Measurements from ENCODE around the gene LRP5. TPM values are rescaled to one million over a fixed set of nuclear protein-coding genes. Genes with fewer than 3 reads are reported as not detected.

Gene LRP5
- total RNA-seq, 1 experiment from 2014 or later, result 48.8 TPM

GRCh38 chr11:68295271-68295670, 17.1 kb upstream of the LRP5 start:
- ChIA-PET CTCF (interaction anchor here (1.1 to 6.1 kb wide), 2 partner anchors 13 to 37 kb away, joined by 4 to 111 read pairs; no protein-coding TSS in a partner anchor), POLR2A (interaction anchor here (1.3 kb wide), 1 partner anchor 23 kb away, joined by 3 read pairs; the partner anchor contains the start of gene C11orf24)
- TF ChIP-seq, protein P1, sequence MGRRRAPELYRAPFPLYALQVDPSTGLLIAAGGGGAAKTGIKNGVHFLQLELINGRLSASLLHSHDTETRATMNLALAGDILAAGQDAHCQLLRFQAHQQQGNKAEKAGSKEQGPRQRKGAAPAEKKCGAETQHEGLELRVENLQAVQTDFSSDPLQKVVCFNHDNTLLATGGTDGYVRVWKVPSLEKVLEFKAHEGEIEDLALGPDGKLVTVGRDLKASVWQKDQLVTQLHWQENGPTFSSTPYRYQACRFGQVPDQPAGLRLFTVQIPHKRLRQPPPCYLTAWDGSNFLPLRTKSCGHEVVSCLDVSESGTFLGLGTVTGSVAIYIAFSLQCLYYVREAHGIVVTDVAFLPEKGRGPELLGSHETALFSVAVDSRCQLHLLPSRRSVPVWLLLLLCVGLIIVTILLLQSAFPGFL (CRISPR knock-in tag; IDR thresholded peaks at IDR 0.05; ENCODE audit: borderline replicate concordance), result no peak
- TF ChIP-seq GRHL2 (CRISPR knock-in tag; IDR thresholded peaks at IDR 0.05; ENCODE audit: insufficient replicate concordance, severe bottlenecking) (no peak), HMGA2 (CRISPR knock-in tag; IDR thresholded peaks at IDR 0.05) (peak; percentile 97)
- H3K27me3 Mint-ChIP-seq (ENCODE audit: low read depth), result peaks cover 5% of the 10 kb centered on the region; the same call in 1 of the 2 replicates
- peaks cover 3% of the 10 kb centered on the region for H3K36me3 Mint-ChIP-seq
- H3K27ac Mint-ChIP-seq, result no peak overlapping the region
- no peaks in the 10 kb centered on the region for H3K4me1 Mint-ChIP-seq
- no peak for ATAC-seq
- H3K9me3 Mint-ChIP-seq, result peaks cover 4% of the 10 kb centered on the region
- H3K4me3 Mint-ChIP-seq, result no peak overlapping the region
- no peak for DNase-seq (ENCODE audit: low spot score)

GRCh38 chr11:68295940-68296339, 16.5 kb upstream of the LRP5 start:
- H3K27ac Mint-ChIP-seq, result no peak overlapping the region
- ChIA-PET CTCF (interaction anchor here (0.5 to 6.1 kb wide), 6 partner anchors 13 to 80 kb away, joined by 3 to 111 read pairs (median 5); partner anchors contain the start of gene C11orf24), POLR2A (interaction anchor here (0.6 to 1.3 kb wide), 2 partner anchors 24 to 268 kb away, joined by 3 to 5 read pairs; partner anchors contain the start of gene C11orf24)
- peaks cover 2% of the 10 kb centered on the region; the same call in 1 of the 2 replicates for H3K27me3 Mint-ChIP-seq (ENCODE audit: low read depth)
- DNase-seq (ENCODE audit: low spot score), result no peak
- no peak for TF ChIP-seq NFE2L1 (CRISPR knock-in tag; IDR thresholded peaks at IDR 0.05)
- no peak for TF ChIP-seq GABPB1 (CRISPR knock-in tag; IDR thresholded peaks at IDR 0.05)
- TF ChIP-seq, protein P1 (CRISPR knock-in tag; IDR thresholded peaks at IDR 0.05; ENCODE audit: borderline replicate concordance), result no peak
- TF ChIP-seq GTF2I (CRISPR knock-in tag; conservative IDR thresholded peaks at IDR 0.05), result no peak
- no peaks in the 10 kb centered on the region for H3K9me3 Mint-ChIP-seq
- H3K4me1 Mint-ChIP-seq, result no peaks in the 10 kb centered on the region
- H3K36me3 Mint-ChIP-seq, result no peaks in the 10 kb centered on the region
- no peak overlapping the region for H3K4me3 Mint-ChIP-seq
- no peak for ATAC-seq

DNA sequence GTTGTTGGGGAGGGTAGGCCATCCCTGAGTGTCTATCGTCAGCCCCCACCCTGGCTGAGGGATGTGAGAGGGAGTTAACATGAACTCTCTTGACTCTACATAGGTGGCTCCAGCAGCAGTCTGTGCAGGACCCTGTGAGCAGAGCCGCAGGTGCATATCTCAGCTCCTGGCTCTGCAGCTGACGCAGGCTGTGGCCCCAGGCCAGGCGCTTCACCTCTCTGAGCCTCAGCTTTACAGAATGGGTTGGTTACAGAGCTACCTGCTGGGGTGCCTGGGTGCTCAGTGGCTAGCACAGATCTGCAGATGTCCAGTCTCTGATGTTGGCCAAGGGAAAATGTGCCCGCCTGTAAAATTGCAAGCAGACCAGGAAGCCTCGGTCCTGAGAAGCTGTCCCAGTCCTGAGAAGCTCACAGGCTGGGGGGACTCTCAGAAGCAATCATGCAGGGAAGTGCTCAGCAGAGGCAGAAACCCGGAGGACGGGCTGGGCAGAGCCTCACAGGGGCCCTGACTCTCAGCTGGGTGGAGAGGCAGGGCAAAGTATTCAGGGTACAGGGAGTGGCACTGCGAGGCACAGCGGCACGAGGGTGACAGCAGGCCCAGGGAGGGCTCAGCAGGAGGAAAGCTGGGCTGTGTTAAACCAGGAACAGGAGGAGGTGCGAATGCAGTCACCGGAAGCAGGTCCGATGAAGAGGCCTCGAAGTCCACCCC, 15.9 kb upstream of the LRP5 start:
- DNase-seq (ENCODE audit: low spot score) (no peak), ATAC-seq (no peak)
- ChIA-PET POLR2A (interaction anchor here (0.6 to 1.3 kb wide), 2 partner anchors 25 to 268 kb away, joined by 3 to 5 read pairs; partner anchors contain the start of gene C11orf24), CTCF (interaction anchor here (0.5 to 6.1 kb wide), 9 partner anchors 12 to 134 kb away, joined by 3 to 111 read pairs (median 6); partner anchors contain the start of gene C11orf24)
- Mint-ChIP-seq H3K4me3 (no peak overlapping the region), H3K27me3 (ENCODE audit: low read depth) (peaks cover 2% of the 10 kb centered on the region; the same call in 1 of the 2 replicates), H3K36me3 (no peaks in the 10 kb centered on the region), H3K27ac (no peak overlapping the region), H3K9me3 (no peaks in the 10 kb centered on the region), H3K4me1 (no peaks in the 10 kb centered on the region)
- TF ChIP-seq, protein P2, sequence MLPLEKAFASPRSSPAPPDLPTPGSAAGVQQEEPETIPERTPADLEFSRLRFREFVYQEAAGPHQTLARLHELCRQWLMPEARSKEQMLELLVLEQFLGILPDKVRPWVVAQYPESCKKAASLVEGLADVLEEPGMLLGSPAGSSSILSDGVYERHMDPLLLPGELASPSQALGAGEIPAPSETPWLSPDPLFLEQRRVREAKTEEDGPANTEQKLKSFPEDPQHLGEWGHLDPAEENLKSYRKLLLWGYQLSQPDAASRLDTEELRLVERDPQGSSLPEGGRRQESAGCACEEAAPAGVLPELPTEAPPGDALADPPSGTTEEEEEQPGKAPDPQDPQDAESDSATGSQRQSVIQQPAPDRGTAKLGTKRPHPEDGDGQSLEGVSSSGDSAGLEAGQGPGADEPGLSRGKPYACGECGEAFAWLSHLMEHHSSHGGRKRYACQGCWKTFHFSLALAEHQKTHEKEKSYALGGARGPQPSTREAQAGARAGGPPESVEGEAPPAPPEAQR (CRISPR knock-in tag; IDR thresholded peaks at IDR 0.05), result no peak
- TF ChIP-seq GRHL2 (CRISPR knock-in tag; IDR thresholded peaks at IDR 0.05; ENCODE audit: insufficient replicate concordance, severe bottlenecking) (no peak), ZBTB43 (CRISPR knock-in tag; IDR thresholded peaks at IDR 0.05) (no peak), CREM (CRISPR knock-in tag; IDR thresholded peaks at IDR 0.05) (no peak), SOX15 (CRISPR knock-in tag; IDR thresholded peaks at IDR 0.05) (no peak), IRF2 (CRISPR knock-in tag; IDR thresholded peaks at IDR 0.05; ENCODE audit: borderline replicate concordance, low read depth) (no peak), KAT7 (CRISPR knock-in tag; IDR thresholded peaks at IDR 0.05; ENCODE audit: borderline replicate concordance) (no peak)
- TF ChIP-seq, protein P3, sequence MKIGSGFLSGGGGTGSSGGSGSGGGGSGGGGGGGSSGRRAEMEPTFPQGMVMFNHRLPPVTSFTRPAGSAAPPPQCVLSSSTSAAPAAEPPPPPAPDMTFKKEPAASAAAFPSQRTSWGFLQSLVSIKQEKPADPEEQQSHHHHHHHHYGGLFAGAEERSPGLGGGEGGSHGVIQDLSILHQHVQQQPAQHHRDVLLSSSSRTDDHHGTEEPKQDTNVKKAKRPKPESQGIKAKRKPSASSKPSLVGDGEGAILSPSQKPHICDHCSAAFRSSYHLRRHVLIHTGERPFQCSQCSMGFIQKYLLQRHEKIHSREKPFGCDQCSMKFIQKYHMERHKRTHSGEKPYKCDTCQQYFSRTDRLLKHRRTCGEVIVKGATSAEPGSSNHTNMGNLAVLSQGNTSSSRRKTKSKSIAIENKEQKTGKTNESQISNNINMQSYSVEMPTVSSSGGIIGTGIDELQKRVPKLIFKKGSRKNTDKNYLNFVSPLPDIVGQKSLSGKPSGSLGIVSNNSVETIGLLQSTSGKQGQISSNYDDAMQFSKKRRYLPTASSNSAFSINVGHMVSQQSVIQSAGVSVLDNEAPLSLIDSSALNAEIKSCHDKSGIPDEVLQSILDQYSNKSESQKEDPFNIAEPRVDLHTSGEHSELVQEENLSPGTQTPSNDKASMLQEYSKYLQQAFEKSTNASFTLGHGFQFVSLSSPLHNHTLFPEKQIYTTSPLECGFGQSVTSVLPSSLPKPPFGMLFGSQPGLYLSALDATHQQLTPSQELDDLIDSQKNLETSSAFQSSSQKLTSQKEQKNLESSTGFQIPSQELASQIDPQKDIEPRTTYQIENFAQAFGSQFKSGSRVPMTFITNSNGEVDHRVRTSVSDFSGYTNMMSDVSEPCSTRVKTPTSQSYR (CRISPR knock-in tag; IDR thresholded peaks at IDR 0.05), result no peak
- TF ChIP-seq, protein P4, sequence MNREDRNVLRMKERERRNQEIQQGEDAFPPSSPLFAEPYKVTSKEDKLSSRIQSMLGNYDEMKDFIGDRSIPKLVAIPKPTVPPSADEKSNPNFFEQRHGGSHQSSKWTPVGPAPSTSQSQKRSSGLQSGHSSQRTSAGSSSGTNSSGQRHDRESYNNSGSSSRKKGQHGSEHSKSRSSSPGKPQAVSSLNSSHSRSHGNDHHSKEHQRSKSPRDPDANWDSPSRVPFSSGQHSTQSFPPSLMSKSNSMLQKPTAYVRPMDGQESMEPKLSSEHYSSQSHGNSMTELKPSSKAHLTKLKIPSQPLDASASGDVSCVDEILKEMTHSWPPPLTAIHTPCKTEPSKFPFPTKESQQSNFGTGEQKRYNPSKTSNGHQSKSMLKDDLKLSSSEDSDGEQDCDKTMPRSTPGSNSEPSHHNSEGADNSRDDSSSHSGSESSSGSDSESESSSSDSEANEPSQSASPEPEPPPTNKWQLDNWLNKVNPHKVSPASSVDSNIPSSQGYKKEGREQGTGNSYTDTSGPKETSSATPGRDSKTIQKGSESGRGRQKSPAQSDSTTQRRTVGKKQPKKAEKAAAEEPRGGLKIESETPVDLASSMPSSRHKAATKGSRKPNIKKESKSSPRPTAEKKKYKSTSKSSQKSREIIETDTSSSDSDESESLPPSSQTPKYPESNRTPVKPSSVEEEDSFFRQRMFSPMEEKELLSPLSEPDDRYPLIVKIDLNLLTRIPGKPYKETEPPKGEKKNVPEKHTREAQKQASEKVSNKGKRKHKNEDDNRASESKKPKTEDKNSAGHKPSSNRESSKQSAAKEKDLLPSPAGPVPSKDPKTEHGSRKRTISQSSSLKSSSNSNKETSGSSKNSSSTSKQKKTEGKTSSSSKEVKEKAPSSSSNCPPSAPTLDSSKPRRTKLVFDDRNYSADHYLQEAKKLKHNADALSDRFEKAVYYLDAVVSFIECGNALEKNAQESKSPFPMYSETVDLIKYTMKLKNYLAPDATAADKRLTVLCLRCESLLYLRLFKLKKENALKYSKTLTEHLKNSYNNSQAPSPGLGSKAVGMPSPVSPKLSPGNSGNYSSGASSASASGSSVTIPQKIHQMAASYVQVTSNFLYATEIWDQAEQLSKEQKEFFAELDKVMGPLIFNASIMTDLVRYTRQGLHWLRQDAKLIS (CRISPR knock-in tag; IDR thresholded peaks at IDR 0.05; ENCODE audit: borderline replicate concordance), result no peak
- TF ChIP-seq, protein P5, sequence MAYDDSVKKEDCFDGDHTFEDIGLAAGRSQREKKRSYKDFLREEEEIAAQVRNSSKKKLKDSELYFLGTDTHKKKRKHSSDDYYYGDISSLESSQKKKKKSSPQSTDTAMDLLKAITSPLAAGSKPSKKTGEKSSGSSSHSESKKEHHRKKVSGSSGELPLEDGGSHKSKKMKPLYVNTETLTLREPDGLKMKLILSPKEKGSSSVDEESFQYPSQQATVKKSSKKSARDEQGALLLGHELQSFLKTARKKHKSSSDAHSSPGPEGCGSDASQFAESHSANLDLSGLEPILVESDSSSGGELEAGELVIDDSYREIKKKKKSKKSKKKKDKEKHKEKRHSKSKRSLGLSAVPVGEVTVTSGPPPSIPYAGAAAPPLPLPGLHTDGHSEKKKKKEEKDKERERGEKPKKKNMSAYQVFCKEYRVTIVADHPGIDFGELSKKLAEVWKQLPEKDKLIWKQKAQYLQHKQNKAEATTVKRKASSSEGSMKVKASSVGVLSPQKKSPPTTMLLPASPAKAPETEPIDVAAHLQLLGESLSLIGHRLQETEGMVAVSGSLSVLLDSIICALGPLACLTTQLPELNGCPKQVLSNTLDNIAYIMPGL (CRISPR knock-in tag; IDR thresholded peaks at IDR 0.05), result no peak

Data from WTC11 (cell line).